Stimulated activated naive CD4-positive, alpha-beta T cell (primary cell): ENCODE data around the gene P2RX4.
"Not testable (repeated sequence)": the region's sequence is repeated elsewhere in the genome, so short reads cannot be mapped to it uniquely, and the experiment has no call there.

Source experiments
- DNase-seq, 6 experiments: peaks; one replicate each; lab custom pipeline; 2025; lab: John Stamatoyannopoulos, UW

Gene P2RX4

DNA sequence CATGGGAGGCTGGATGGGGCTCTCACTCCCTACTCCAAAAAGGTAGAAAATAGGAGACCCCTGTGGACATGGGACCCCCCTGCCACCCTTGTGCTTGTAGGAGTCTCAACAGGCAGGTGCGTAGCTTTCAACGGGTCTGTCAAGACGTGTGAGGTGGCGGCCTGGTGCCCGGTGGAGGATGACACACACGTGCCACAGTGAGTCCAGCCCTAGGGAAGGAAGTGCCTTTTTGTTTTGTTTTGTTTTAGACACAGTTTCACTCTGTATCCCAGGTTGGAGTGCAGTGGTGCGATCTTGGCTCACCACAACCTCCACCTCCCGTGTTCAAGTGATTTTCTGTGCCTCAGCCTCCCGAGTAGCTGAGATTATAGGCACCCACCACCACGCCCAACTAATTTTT, 12.9 kb downstream of the P2RX4 start:
- DNase-seq = peak in 1 of 6 experiments; percentile 52

GRCh38 chr12:121223292-121224285, 13.7 kb downstream of the P2RX4 start:
- DNase-seq = peak in 5 of 6 experiments; percentile 22 to 70 (median 37)

DNA sequence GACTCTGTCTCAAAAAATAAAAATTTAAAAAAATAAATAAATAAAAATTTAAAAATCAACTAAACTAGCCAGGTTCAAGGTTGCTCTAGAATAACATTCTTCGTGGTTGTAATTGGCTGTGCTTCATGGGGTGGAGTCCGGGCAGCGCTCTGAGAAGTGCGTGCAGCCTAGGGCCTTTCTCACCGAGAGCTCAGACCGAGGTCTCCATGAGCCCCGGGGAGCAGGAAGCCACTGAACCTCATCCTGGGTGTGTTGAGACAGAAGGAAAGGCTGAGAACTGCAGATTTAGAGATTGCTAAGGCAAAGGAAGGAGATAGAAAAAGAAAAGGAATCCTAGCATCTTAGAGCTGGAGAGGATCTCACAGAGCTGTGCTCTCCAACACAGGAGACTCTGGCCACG, 14.7 kb downstream of the P2RX4 start:
- peak in 5 of 6 experiments; percentile 33 to 58 (median 48) for DNase-seq

DNA sequence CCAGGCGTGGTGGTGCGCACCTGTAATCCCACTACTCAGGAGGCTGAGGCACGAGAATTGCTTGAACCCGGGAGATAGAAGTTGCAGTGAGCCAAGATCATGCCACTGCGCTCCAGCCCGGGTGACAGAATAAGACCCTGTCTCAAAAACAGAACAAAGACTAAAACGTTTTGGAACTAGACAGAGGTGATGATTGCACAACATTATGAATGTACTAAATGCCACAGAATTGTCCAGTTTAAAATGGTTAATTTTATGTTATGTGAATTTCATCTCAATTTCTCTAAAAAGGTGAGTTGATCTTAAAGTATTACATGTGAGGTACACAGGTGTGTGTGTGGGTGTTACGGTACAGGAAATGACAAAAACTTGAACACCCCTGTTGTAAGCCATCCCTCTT, 16.5 kb downstream of the P2RX4 start:
- peak in 1 of 6 experiments; percentile 4 for DNase-seq

DNA sequence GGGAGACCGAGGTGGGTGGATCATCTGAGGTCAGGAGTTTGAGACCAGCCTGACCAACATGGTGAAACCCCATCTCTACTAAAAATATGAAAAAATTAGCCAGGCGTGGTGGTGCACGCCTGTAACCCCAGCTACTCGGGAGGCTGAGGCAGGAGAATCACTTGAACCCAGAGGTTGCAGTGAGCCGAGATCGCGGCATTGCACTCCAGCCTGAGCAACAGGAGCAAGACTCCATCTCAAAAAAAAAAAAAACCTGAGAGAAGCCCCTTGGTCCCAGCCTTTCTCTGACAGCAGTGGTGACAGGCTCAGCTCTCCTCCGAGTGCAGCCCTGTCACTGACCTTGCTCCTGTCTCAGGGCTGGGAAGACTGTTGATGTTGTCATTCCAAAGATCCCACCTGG, 16.9 kb downstream of the P2RX4 start:
- DNase-seq = not testable (repeated sequence)

DNA sequence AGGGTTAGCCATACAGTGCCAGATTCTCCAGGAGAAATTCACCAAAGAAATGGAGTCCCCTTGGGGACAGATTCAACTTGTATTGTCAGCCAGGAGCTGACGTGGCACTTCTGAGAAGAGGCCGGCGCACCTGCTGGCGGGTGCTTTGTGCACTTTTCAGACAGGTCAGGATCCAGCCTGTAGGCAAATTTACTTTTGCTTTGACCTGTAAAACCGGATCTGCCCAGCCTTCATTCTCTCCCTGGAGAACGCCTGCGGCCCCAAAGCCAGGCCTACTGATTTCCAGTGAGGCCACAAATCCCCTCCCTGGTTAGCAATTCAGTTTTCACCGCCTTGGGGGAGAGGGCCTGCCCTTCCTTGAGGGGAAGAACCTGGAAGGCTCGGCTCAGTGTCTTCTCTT, 17.4 kb downstream of the P2RX4 start:
- no peak for DNase-seq

GRCh38 chr12:121228919-121229665, 19.2 kb downstream of the P2RX4 start:
- DNase-seq = no peak

DNA sequence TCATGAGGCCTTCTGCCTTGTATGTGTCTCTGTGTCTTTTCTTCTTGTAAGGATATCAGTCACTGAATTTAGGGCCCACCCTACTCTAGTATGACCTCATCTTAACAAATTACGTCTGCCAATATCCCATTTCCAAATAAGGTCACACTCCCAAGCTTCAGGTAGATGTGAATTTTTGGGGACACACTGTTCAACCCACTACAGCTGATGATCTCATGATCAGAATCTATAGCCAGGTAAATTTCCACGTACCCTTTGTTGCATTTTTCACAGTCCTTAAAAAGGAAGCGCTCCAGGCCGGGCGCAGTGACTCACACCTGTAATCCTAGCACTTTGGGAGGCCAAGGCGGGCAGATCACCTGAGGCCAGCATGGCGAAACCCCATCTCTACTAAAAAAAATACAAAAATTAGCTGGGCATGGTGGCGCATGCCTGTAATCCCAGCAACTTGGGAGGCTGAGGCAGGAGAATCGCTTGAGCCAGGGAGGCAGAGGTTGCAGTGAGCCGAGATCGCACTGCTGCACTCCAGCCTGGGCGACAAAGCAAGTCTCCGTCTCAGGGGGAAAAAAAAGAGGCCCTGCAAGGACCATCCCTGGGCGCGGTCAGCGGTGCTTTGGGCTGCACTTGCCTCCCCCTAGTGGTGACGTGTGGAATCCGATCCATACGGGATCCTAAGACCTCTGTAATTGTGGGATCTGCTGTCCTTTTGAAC, 20.1 kb downstream of the P2RX4 start:
- peak in 5 of 6 experiments; percentile 10 to 45 (median 25) for DNase-seq

GRCh38 chr12:121230538-121230907, 20.6 kb downstream of the P2RX4 start:
- no peak for DNase-seq

GRCh38 chr12:121232163-121232562, 22.2 kb downstream of the P2RX4 start:
- DNase-seq = no peak

- no peak for DNase-seq
These were observed 23.2 kb downstream of the P2RX4 start for GRCh38 chr12:121232977-121233627.

GRCh38 chr12:121233628-121234020, 23.7 kb downstream of the P2RX4 start:
- no peak for DNase-seq

- no peak for DNase-seq
These were observed 26.8 kb downstream of the P2RX4 start for GRCh38 chr12:121236776-121237175.

DNA sequence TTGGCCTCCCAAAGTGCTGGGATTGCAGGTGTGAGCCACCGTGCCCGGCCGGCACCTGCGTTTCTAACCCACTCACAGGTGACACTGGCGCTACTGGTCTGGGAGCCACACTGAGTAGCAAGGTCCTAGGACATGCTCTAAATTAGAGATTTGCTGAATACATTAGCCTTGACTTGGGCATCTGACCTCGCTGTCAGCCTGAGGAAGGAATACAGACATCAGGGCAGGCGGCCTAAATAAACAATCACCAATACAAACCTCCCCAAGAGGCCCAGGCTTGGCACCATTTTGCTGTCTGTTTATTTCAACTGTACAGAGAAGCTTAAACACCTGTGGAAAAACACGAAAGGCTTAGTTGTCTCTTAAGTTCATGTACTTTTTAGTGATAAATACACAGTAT, 27.5 kb downstream of the P2RX4 start:
- DNase-seq = no peak

DNA sequence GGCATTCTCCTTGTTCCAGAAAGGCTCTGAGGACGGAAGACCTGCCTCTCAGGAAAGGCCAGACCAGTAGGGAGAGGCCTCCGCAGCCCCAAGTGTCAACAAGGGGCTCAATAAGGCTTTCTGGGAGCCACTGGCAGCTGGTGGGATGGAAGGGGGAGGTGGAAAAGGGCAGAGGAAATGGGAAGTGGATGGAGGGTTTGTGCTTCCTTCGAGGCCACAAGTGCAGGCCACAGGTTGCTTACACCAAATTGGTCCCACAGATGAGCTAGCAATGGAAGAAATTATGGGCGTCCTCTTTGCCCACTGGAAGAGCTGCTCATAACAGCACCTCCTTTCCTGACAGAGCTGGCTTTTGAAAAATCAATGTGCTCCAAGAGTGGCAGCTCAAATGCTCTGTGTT, 28.2 kb downstream of the P2RX4 start:
- no peak for DNase-seq

GRCh38 chr12:121238604-121239350, 28.8 kb downstream of the P2RX4 start:
- peak in 1 of 6 experiments; percentile 5 for DNase-seq

- peak in 3 of 6 experiments; percentile 19 to 47 (median 22) for DNase-seq
These were observed 29.6 kb downstream of the P2RX4 start for GRCh38 chr12:121239351-121240061.

DNA sequence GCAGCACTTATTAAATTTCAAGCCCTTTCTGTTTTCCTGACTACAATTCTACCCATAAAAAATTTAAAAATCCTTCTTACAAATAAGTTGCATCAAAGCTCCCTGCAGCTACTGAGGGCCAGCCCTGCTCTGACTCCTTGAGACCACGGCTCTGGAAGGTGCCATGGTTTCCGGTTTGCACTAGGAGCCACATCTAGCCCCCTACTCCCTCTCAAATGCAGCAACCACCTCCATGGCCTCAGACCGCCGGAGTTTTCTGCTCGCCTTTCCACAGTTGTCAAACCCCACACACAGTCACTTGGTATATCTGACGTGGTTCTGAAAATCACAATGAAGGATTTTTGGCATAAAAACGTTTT, 30.1 kb downstream of the P2RX4 start:
- DNase-seq = no peak

DNA sequence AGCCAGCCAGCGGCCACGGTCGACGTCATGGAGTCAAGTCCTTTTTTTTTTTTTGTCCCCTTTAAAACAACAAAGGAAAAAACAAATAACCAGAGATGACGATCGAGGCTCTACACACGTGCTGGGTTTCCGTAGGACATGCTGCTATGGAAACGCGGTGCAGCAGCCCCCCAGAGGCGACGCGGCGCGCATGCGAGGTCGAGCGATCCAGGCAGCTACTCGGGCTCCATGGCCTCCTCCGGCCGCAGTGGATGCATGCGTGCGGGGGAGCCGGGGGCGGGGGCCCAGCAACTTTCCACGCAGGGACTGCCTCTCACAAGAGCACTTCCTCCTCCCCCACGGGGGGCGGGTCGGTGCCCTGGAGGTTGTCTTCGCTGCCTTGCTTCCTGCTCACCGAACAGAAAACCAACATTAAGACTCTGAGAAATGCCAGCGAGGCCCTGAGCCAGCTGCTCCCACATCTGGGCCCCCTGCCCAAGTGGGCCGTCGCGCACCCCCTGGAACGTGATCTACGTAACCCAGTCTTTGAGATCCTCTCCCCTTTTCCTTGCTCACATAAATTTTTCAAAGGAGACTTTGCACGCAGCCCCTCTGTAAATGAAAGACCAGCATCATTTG, 30.7 kb downstream of the P2RX4 start:
- peak; percentile 90 to 96 (median 94) for DNase-seq
